ENCODE measurements around the gene PEAK3. TPM values are rescaled to one million over a fixed set of nuclear protein-coding genes. Genes with fewer than 3 reads are reported as not detected.

Gene PEAK3
- total and polyA plus RNA-seq, 12 donors, result 0.05 to 3.2 (median 1.2) TPM; not detected in 1

GRCh38 chr19:2249010-2249866 is 32.7 kb downstream of the PEAK3 start, which contains the start of gene AMH:
Gene AMH, plus strand, starts transcription at chr19:2249323. Its CDS starts 10 bp downstream, at chr19:2249333.
- Histone ChIP-seq H3K4me1 (replicated peaks in 1 of 2) (peaks cover 0 to 41% of the 10 kb centered on the region in 2 donors), H3K9me3 (replicated peaks in 1 of 3) (no peaks in the 10 kb centered on the region), H3K27me3 (peaks cover 46% of the 10 kb centered on the region), H3K36me3 (replicated peaks in 1 of 2) (peaks cover 0 to 36% of the 10 kb centered on the region in 2 donors), H3K4me3 (no peak within 1 kb of the TSS), H3K27ac (no peak within 1 kb of the TSS)
- intact Hi-C loops (cut with DNase I), result no loop called here
- TF ChIP-seq CTCF (IDR thresholded peaks at IDR 0.05) (no peak), POLR2A (IDR thresholded peaks at IDR 0.05) (no peak)
- DNase-seq, result peak in 5 of 7 donors; percentile 49 to 72 (median 63)
- WGBS, 4 donors, result 31 to 65% (median 62%) methylated on average over 8 to 27 of the region's 27 CpGs

- Histone ChIP-seq H3K9me3 (replicated peaks in 1 of 3) (no peaks in the 10 kb centered on the region), H3K36me3 (replicated peaks in 1 of 2) (peaks cover 0 to 45% of the 10 kb centered on the region in 2 donors), H3K4me1 (replicated peaks in 1 of 2) (peaks cover 0 to 38% of the 10 kb centered on the region in 2 donors), H3K27ac (no peak overlapping the region), H3K27me3 (peaks cover 38% of the 10 kb centered on the region), H3K4me3 (no peak overlapping the region)
- WGBS, 4 donors, result 79 to 86% (median 82%) methylated on average over 4 to 21 of the region's 21 CpGs
- peak in 1 of 7 donors; percentile 22 for DNase-seq
- TF ChIP-seq CTCF (IDR thresholded peaks at IDR 0.05), result no peak
- no peak for TF ChIP-seq POLR2A (IDR thresholded peaks at IDR 0.05)
- intact Hi-C loops (cut with DNase I), result no loop called here
Observed at GRCh38 chr19:2248136-2249009, 33.6 kb downstream of the PEAK3 start.

GRCh38 chr19:2247433-2248101 is 34.4 kb downstream of the PEAK3 start:
- peaks cover 0 to 48% of the 10 kb centered on the region in 2 donors for H3K36me3 ChIP-seq (replicated peaks in 1 of 2)

More at GRCh38 chr19:2247433-2248101, 34.4 kb downstream of the PEAK3 start:
- 92 to 95% (median 93%) methylated on average over 5 to 28 of the region's 28 CpGs for WGBS, 4 donors
- Histone ChIP-seq H3K4me1 (replicated peaks in 1 of 2) (peaks cover 0 to 30% of the 10 kb centered on the region in 2 donors), H3K9me3 (replicated peaks in 1 of 3) (no peaks in the 10 kb centered on the region), H3K27me3 (peaks cover 31% of the 10 kb centered on the region), H3K27ac (peak overlapping the region in 1 of 5 donors; percentile 52), H3K4me3 (no peak overlapping the region)
- no peak for DNase-seq
- TF ChIP-seq POLR2A (IDR thresholded peaks at IDR 0.05), result no peak
- TF ChIP-seq CTCF (IDR thresholded peaks at IDR 0.05), result no peak
- intact Hi-C loops (cut with DNase I), result no loop called here
